GM18508 (cell line): Measurements from ENCODE around the gene ZFR2.

Experiments
- ATAC-seq: cut with Tn5 transposase; IDR thresholded peaks from one replicate; pipeline ENCODE4 v1.9.1; 2021; ENCODE audit warnings: moderate number of reproducible peaks; ENCODE audit not compliant: insufficient read depth, unreplicated experiment

Gene ZFR2

DNA sequence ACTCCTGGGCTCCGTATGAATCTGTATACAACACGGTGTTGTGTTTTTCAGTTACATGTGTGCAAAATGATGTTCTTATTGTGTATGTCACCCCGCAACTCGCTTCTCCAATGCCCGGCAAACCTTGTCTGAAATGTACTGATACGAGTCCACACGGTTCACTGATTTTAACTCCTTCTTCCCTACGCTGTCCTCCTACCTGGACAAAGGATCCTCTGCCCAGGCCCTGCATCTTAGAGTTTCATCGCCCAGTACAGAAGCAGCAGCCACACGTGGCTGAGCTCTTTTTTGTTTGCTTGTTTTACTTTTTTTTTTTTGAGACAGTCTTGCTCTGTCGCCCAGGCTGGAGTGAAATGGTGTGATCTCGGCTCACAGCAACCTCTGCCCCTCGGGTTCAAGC lies 28.9 kb downstream of the ZFR2 start:
- ATAC-seq = no peak

GRCh38 chr19:3838661-3839060 lies 30.2 kb downstream of the ZFR2 start:
- no peak for ATAC-seq

DNA sequence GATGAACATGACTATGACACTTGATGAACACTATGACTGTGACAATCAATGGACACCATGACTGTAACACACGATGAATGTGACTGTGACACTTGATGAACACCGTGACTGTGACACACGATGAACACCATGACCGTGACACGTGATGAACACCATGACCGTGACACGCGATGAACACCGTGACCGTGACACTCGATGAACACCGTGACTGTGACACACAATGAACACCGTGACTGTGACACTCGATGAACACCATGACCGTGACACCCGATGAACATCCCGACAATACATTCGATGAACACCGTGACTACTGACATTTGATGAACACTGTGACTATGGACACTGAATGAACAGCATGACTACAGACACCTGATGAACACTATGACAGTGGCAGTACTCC lies 30.9 kb downstream of the ZFR2 start:
- no peak for ATAC-seq

GRCh38 chr19:3837332-3837731 lies 31.5 kb downstream of the ZFR2 start:
- ATAC-seq = no peak

DNA sequence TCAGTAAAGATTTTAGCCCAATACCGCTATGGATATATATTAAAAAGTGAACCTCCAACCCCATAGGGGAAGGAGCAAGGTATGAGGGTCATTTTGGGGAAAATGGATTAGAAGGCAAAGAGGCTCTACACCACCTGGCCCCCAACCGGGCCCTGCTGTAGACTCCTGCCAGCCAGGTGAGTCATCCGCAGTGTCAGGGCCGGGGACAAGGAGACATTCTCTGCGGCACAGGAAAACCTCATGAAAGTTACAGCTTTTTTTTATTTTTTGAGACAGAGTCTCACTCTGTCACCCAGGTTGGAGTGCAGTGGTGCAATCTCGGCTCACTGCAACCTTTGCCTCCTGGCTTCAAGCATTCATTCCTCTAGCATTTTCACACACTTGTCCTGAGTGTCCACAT lies 32.0 kb downstream of the ZFR2 start:
- ATAC-seq = no peak

GRCh38 chr19:3835055-3835435 lies 33.8 kb downstream of the ZFR2 start:
- no peak for ATAC-seq

DNA sequence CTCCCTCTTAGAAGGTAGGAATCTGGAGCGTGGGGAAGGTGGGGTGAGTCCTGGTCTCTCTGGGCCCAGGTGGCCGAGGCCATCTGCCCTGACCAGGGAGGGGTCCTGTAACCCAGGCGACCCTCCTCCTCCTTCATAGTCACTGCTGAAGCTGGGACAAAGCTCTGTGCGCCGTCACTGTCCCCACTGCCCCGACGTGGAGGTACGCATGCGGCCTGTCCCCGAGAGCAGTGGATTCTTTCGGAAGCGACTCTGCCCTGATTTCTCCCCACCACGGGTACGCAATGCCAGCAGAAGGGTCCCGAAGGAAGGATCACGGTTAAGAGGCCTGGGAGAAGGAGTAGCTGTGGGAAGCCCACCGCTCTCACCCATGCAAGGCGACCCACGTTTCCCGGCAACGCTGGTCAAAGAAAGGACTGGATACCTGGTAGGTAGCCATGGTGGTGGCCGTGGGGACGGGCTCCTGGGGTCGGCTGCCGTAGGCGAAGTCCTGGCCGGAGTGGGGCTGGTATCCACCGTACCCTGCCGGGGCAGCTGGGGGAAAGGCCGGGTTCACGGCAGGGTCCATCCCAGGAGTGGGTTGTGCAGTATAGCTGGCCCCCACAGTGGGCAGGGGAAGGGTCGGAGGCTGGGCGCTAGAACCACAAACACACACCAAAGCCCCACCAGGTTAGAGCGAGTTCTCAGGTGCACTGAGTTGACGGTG lies 34.3 kb downstream of the ZFR2 start:
- ATAC-seq = no peak

- ATAC-seq = no peak
These were observed 35.1 kb downstream of the ZFR2 start for GRCh38 chr19:3833578-3834348.

DNA sequence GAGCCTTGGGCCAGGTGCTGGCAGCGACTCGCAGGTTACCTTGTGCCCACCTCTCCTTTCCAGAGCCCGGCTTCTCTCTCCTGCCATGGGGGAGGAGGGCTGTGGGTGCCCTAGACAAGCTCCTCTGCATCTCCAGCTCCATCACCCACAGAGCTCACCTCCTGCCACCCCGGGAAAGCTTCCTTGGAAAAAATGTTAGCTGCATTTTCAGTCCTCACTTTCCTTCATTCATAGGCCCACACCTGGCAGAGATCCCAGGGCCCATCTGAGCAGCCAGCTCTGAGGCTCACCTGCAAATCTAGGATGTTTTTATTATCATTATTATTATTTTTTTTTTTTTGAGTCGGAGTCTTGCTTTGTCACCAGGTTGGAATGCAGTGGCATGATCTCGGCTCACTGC lies 36.8 kb downstream of the ZFR2 start:
- no peak for ATAC-seq

DNA sequence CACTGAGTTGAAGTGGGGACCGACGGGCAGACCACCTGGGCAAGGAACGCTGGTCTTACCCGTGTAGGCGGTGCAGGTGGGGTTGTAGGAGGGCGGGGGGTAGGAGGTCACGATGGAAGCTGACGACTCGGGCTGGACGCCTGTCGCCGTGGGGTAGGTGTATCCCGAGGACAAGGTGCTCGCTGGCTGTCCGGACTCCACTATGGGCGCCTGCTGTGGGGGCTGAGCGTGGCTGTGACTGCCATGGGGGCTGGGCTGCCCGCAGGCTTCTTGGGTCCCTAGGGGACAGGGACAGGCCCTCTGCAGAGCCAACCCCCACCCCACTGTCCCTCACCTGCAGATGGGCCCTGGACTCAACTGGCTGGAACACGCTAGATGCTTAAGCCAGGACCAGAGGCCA lies 37.2 kb downstream of the ZFR2 start:
- ATAC-seq = no peak

- no peak for ATAC-seq
These were observed 37.9 kb downstream of the ZFR2 start for GRCh38 chr19:3830621-3831589.

DNA sequence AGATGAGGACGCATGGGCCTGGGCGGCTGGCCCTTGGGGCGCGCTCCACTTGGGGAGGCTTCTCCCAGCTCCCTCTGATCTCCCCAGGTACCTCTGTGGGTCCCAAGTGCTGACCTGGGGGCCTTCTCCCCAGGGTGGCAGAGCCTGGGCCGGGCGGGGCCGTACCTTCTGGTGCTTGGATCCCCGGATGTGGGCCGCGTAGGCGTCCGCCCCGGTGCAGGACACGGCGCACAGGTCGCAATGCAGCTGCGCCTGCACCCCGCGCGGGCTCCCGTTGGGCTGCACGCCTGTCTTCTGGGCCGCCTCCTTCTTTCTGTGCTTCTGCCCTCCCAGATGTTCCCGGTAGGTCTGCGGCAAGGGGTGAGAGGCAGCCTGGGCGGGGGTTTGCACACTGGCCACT lies 41.5 kb downstream of the ZFR2 start:
- ATAC-seq = no peak

- no peak for ATAC-seq
These were observed 42.7 kb downstream of the ZFR2 start for GRCh38 chr19:3826163-3826562.

- no peak for ATAC-seq
These were observed 43.4 kb downstream of the ZFR2 start for GRCh38 chr19:3825286-3825956.

DNA sequence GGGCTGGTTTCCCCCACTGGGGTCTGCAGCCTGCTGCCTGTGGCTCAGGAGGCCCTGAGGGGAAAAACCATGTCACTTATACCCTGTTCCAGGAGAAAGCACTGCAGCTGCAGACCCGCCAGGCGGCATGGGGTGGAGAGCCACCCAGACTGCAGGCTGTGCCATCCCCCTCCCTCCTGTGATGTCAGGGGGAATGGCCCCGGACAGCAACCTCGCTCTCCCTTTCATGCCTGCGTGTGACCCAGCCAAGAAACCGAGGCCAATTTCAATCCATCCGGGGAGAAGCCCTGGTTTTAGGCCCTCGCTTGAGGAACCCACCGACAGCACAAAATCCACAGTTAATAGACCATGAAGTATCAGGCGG lies 45.5 kb downstream of the ZFR2 start:
- no peak for ATAC-seq

DNA sequence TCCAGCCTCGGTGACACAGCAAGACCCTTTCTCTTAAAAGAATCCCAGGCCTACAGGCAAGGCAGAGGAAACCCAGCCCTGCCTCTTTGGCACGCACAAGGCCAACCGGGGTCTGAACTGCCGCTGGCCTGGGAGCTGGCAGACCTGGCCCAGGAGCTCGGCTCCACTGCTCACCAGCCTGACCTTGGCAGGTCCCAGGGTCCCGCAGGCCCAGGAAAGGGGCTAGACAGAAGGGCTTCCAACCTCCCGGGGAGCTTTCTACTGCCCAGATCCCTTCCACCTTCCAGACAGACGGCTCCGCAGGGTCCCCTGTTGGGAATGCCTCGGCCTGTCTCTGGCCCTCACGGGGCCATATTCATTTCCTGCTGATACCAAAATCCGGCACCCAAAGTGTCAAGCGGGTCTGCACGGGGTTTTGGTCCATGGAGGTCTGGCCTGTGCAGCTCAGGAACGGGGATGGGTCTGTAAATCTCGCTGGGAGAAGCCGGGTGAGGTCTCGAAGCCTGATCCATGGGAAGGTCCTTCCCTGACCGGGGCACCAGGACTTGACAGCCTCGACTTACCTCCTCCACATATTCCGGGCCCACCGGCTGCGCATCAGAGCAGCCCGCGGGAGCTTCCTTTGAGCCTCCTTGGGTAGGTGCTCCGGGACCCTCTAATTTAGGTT lies 46.0 kb downstream of the ZFR2 start:
- no peak for ATAC-seq

- ATAC-seq = no peak
These were observed 46.9 kb downstream of the ZFR2 start for GRCh38 chr19:3821857-3822364.

- ATAC-seq = no peak
These were observed 47.7 kb downstream of the ZFR2 start for GRCh38 chr19:3821156-3821555.

DNA sequence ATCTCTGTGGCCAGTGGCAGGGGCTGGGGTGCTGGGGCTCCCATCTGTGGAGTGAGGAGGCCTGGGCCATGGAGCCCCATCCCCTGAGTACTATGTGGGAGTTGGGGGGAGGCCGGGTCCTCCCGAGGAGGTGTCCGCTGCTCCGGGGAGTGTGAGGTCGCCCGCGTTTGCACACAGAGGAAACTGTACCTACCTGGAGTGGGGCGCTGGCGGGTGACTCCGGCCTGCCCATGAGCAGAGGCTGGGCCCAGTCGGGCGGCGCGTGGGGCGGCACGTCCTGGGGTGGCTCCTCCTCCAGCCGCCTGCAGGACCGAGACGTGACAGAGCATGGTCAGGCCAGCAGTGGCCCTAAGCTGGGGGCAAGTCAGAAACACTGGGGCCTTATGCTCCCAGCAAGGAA lies 48.8 kb downstream of the ZFR2 start:
- ATAC-seq = no peak

- no peak for ATAC-seq
These were observed 49.9 kb downstream of the ZFR2 start for GRCh38 chr19:3818918-3819317.
